Neural progenitor cell (in vitro differentiated cells): ENCODE measurements around the gene PEX12. TPM values are rescaled to one million over a fixed set of nuclear protein-coding genes. Genes with fewer than 3 reads are reported as not detected.
"Not testable (repeated sequence)": the region's sequence is repeated elsewhere in the genome, so short reads cannot be mapped to it uniquely, and the experiment has no call there.

Experiments used
- DNase-seq: peaks from one replicate; pipeline ENCODE4 v3.0.0-alpha.2; 2016; ENCODE audit warnings: low spot score
- H2AFZ ChIP-seq: fragments of 200-600 bp; sonication (generic); replicated peaks from 2 replicates; pipeline ENCODE4 v1.6.1; 2016; ENCODE audit warnings: antibody characterized with exemption
- H3F3A ChIP-seq: fragments of 200-600 bp; sonication (generic); 2 replicates; pipeline ENCODE4 v1.6.1; 2016; ENCODE audit warnings: antibody characterized with exemption, low read depth
- H3K27ac ChIP-seq: fragments of 200-600 bp; sonication (generic); 2 replicates; pipeline ENCODE4 v1.5.1; 2016; ENCODE audit warnings: mild to moderate bottlenecking
- H3K27me3 ChIP-seq: fragments of 200-600 bp; sonication (generic); 2 replicates; pipeline ENCODE4 v1.6.1; 2016; ENCODE audit warnings: mild to moderate bottlenecking, moderate library complexity
- H3K36me3 ChIP-seq: fragments of 200-600 bp; sonication (generic); 2 replicates; pipeline ENCODE4 v1.5.1; 2016
- H3K4me1 ChIP-seq: fragments of 200-600 bp; sonication (generic); 2 replicates; pipeline ENCODE4 v1.6.1; 2016; ENCODE audit warnings: mixed run types
- H3K4me2 ChIP-seq: fragments of 200-600 bp; sonication (generic); 2 replicates; pipeline ENCODE4 v1.6.1; 2016
- H3K4me3 ChIP-seq: fragments of 200-600 bp; sonication (generic); 2 replicates; pipeline ENCODE4 v1.5.1; 2016
- H3K79me2 ChIP-seq: fragments of 200-600 bp; sonication (generic); 2 replicates; pipeline ENCODE4 v1.6.1; 2016; ENCODE audit warnings: low read depth
- H3K9ac ChIP-seq: fragments of 200-600 bp; sonication (generic); 2 replicates; pipeline ENCODE4 v1.6.1; 2016
- H3K9me3 ChIP-seq: fragments of 200-600 bp; sonication (generic); 2 replicates; pipeline ENCODE4 v1.5.1; 2016; ENCODE audit warnings: low read depth
- H4K20me1 ChIP-seq: fragments of 200-600 bp; sonication (generic); 2 replicates; pipeline ENCODE4 v1.6.1; 2016; ENCODE audit warnings: low read depth
- H3K27ac Mint-ChIP-seq: 3 replicates; pipeline ENCODE4 v1.8.0; 2021; ENCODE audit warnings: mixed read lengths
- H3K27me3 Mint-ChIP-seq: 2 replicates; pipeline ENCODE4 v1.8.0; 2022; ENCODE audit warnings: low read depth, mild to moderate bottlenecking, inconsistent platforms, moderate library complexity, mixed read lengths; ENCODE audit not compliant: insufficient read depth
- H3K36me3 Mint-ChIP-seq: 3 replicates; pipeline ENCODE4 v1.8.0; 2021; ENCODE audit warnings: mixed read lengths
- H3K4me1 Mint-ChIP-seq: 3 replicates; pipeline ENCODE4 v1.8.0; 2021; ENCODE audit warnings: mixed read lengths
- H3K4me3 Mint-ChIP-seq: 3 replicates; pipeline ENCODE4 v1.8.0; 2021; ENCODE audit warnings: mild to moderate bottlenecking, moderate library complexity, mixed read lengths
- H3K9me3 Mint-ChIP-seq: 3 replicates; pipeline ENCODE4 v1.8.0; 2020; ENCODE audit warnings: mixed read lengths
- EZH2 ChIP-seq: fragments of 200-600 bp; sonication (generic); IDR thresholded peaks from 2 replicates; pipeline ENCODE4 v1.6.1; 2017; ENCODE audit warnings: antibody characterized with exemption, mild to moderate bottlenecking, moderate library complexity
- EZH2phosphoT487 ChIP-seq: fragments of 200-600 bp; sonication (generic); IDR thresholded peaks from 2 replicates; pipeline ENCODE4 v1.6.1; 2017; ENCODE audit warnings: antibody characterized with exemption
- total RNA-seq: library from RNA; depleted of rRNA; stranded (reverse); fragments of >200 nt; gene quantifications from 2 replicates; pipeline ENCODE4 v1.2.3, GENCODE V29; 2015; ENCODE audit warnings: low replicate concordance
- TF ChIP-seq, protein P1 (sequence below): fragments of 200-600 bp; sonication (generic); IDR thresholded peaks from 2 replicates; pipeline ENCODE4 v1.5.1; 2017; ENCODE audit warnings: antibody characterized with exemption, mild to moderate bottlenecking

Gene PEX12
- total RNA-seq, 1 donor from 2014 or later, result 7.0 TPM

DNA sequence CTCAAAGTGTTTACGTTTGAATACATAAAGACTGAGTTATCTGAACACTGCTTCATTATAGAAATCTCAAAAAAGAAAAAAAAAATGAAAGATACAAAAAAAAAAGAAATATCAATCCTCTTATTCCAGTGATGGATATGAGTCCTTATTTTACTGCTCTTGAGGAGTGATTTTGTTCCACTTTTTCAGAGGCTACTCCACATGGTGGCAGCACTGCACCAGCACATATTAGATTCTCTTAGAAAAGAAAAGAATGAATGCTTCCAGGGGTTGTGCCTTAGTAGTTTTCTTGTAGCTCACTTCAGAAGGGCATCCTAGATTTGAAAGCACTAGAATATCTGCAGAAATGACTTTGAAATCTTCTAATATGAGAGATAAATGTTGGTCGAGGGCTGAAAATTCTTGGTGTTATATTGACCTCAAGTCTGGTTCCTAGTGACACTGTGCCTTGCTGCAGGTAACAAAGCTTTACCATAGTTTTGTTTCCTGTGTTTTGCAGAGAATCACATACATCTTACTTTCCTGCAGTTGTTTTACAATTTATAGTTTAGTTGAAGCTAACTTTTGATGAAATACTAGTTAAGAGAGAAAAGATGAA is 34.7 kb upstream of the PEX12 start:
- Mint-ChIP-seq H3K27ac (no peak overlapping the region), H3K4me3 (no peak overlapping the region), H3K4me1 (no peaks in the 10 kb centered on the region), H3K9me3 (no peaks in the 10 kb centered on the region), H3K27me3 (no peaks in the 10 kb centered on the region), H3K36me3 (peaks cover 11% of the 10 kb centered on the region)
- Histone ChIP-seq H3F3A (peaks cover 11% of the 10 kb centered on the region), H3K36me3 (peaks cover 3% of the 10 kb centered on the region), H3K4me2 (no peak overlapping the region), H3K9ac (no peak overlapping the region), H3K4me3 (no peak overlapping the region), H3K27ac (no peak overlapping the region), H3K4me1 (no peaks in the 10 kb centered on the region), H2AFZ (no peak overlapping the region), H3K27me3 (no peaks in the 10 kb centered on the region), H4K20me1 (peaks cover 5% of the 10 kb centered on the region), H3K79me2 (peaks cover 6% of the 10 kb centered on the region), H3K9me3 (no peaks in the 10 kb centered on the region)
- TF ChIP-seq, protein P1, sequence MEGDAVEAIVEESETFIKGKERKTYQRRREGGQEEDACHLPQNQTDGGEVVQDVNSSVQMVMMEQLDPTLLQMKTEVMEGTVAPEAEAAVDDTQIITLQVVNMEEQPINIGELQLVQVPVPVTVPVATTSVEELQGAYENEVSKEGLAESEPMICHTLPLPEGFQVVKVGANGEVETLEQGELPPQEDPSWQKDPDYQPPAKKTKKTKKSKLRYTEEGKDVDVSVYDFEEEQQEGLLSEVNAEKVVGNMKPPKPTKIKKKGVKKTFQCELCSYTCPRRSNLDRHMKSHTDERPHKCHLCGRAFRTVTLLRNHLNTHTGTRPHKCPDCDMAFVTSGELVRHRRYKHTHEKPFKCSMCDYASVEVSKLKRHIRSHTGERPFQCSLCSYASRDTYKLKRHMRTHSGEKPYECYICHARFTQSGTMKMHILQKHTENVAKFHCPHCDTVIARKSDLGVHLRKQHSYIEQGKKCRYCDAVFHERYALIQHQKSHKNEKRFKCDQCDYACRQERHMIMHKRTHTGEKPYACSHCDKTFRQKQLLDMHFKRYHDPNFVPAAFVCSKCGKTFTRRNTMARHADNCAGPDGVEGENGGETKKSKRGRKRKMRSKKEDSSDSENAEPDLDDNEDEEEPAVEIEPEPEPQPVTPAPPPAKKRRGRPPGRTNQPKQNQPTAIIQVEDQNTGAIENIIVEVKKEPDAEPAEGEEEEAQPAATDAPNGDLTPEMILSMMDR, result peak; percentile 79
- no peak for TF ChIP-seq EZH2
- DNase-seq, result peak; percentile 66

DNA sequence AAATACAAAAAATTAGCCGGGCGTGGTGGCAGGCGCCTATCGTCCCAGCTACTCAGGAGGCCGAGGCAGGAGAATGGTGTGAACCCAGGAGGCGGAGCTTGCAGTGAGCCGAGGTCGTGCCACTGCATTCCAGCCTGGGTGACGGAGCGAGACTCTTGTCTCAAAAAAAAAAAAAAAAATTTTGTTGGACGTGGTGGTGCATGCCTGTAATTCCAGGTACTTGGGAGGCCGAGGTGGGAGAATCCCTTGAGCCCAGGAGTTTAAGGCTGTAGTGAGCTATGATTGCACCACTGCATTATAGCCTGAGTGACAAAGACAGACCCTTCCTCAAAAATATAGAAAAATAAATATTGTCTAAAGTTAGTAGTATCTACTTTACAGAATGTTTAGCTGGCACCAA is 32.4 kb upstream of the PEX12 start:
- H3K9me3 Mint-ChIP-seq, H3K79me2 ChIP-seq, H3K4me1 Mint-ChIP-seq, H3K27me3 ChIP-seq, H3K36me3 ChIP-seq, H3K4me3 Mint-ChIP-seq, H3K9me3 ChIP-seq, H3K4me3 ChIP-seq, H2AFZ ChIP-seq, H3K4me1 ChIP-seq, H3K27ac Mint-ChIP-seq, H4K20me1 ChIP-seq, H3K27ac ChIP-seq, DNase-seq, H3K9ac ChIP-seq, H3K27me3 Mint-ChIP-seq, H3K4me2 ChIP-seq: not testable (repeated sequence)
- H3F3A ChIP-seq, result peaks cover 11% of the 10 kb centered on the region
- peaks cover 18% of the 10 kb centered on the region for H3K36me3 Mint-ChIP-seq

DNA sequence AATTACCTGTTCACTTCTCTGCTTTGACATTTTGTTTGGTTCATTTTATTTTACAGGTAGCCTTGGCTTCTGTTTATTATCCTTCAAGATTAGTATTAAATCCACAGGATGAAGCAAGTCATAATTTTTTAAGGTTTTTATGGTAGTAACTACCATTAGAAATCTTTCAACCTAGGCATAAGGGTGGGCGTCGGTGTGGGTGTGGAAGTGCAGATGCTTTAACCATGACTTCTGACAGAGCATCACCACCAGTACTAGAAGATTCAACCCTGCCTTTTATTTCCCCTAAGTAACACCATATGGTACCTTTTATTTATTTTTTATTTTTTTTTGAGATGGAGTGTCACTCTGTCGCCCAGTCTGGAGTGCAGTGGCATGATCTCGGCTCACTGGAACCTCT is 31.5 kb upstream of the PEX12 start:
- no peaks in the 10 kb centered on the region for H3K27me3 ChIP-seq
- Mint-ChIP-seq H3K9me3 (no peaks in the 10 kb centered on the region), H3K27ac (peak overlapping the region; percentile 34), H3K27me3 (no peaks in the 10 kb centered on the region), H3K4me1 (no peaks in the 10 kb centered on the region), H3K36me3 (peaks cover 20% of the 10 kb centered on the region), H3K4me3 (no peak overlapping the region)
- H3K4me2 ChIP-seq, result no peak overlapping the region
- TF ChIP-seq EZH2phosphoT487, result no peak
- TF ChIP-seq EZH2, result no peak
- TF ChIP-seq, protein P1, result no peak
- H3K4me1 ChIP-seq, result no peaks in the 10 kb centered on the region
- no peak overlapping the region for H3K9ac ChIP-seq
- H4K20me1 ChIP-seq, result peaks cover 5% of the 10 kb centered on the region
- no peak overlapping the region for H3K27ac ChIP-seq
- peaks cover 11% of the 10 kb centered on the region for H3F3A ChIP-seq
- no peak overlapping the region for H3K4me3 ChIP-seq
- H2AFZ ChIP-seq, result no peak overlapping the region
- no peak for DNase-seq
- peaks cover 3% of the 10 kb centered on the region for H3K36me3 ChIP-seq
- no peaks in the 10 kb centered on the region for H3K9me3 ChIP-seq
- H3K79me2 ChIP-seq, result peaks cover 6% of the 10 kb centered on the region

DNA sequence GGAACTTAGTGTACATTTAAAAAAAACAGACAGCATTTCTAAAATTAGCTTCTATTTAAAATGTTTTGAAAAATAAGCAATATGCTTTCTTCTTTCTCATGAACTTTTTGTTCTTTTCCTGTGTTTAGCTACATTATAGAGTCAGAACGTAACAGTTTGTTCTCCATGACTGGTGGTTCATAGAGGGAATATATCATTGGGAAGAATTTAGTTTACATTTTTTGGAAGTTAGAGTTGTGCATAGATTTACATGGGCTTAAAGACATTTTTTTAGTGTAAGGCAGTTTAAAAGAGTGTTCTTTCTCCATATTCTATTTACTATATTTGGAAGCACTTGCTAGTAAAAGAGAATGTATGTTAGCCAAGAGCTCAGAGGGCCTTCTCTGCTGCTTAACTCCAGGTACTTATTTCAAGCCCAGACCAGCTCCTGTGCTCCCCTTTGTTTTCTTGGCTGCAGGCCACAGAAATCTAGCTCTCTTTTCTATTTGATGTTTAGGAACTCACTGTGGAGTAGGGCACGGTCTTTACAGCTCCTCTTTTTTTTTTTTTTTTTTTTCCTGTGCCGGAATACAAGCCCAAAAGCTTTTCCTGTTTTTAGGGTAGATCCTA is 29.0 kb upstream of the PEX12 start:
- Histone ChIP-seq H4K20me1 (peaks cover 5% of the 10 kb centered on the region), H3K9ac (no peak overlapping the region), H2AFZ (no peak overlapping the region), H3K27ac (no peak overlapping the region), H3K79me2 (no peaks in the 10 kb centered on the region), H3K4me1 (no peaks in the 10 kb centered on the region), H3K4me2 (no peak overlapping the region), H3K27me3 (no peaks in the 10 kb centered on the region), H3F3A (peaks cover 7% of the 10 kb centered on the region), H3K36me3 (no peaks in the 10 kb centered on the region), H3K4me3 (no peak overlapping the region), H3K9me3 (no peaks in the 10 kb centered on the region)
- Mint-ChIP-seq H3K27ac (no peak overlapping the region), H3K9me3 (no peaks in the 10 kb centered on the region), H3K27me3 (no peaks in the 10 kb centered on the region), H3K4me3 (no peak overlapping the region), H3K36me3 (peaks cover 20% of the 10 kb centered on the region), H3K4me1 (no peaks in the 10 kb centered on the region)
- TF ChIP-seq, protein P1, result no peak
- TF ChIP-seq EZH2 (no peak), EZH2phosphoT487 (no peak)
- no peak for DNase-seq
